Tibial artery (tissue), 4 donors: ENCODE measurements around the gene TKTL1.

Source experiments
- DNase-seq, 2 donors: peaks; one replicate each; pipeline ENCODE4 v3.0.0-alpha.2; 2019
- H3K27ac ChIP-seq, 2 donors: fragments of 200-600 bp; sonication (generic) in 1 of 2; 1 replicate in 1 of 2; 2 replicates in 1 of 2; pipeline ENCODE4 v1.5.1; 2018 to 2019; ENCODE audit warnings: mild to moderate bottlenecking in 1 of 2
- H3K27me3 ChIP-seq, 2 donors: fragments of 200-600 bp; sonication (generic) in 1 of 2; one replicate each; pipeline versions ENCODE4 v1.5.1 to v1.6.0; 2016 to 2019
- H3K36me3 ChIP-seq, 3 donors: fragments of 200-600 bp; sonication (generic) in 2 of 3; one replicate each; pipeline ENCODE4 v1.5.1; 2016 to 2019; ENCODE audit warnings: mild to moderate bottlenecking in 2 of 3
- H3K4me1 ChIP-seq, 4 donors: fragments of 200-600 bp; sonication (generic) in 2 of 4; 1 replicate in 3 of 4; 2 replicates in 1 of 4; pipeline ENCODE4 v1.5.1; 2016 to 2019
- H3K4me3 ChIP-seq, 2 donors: fragments of 200-600 bp; sonication (generic) in 1 of 2; 1 replicate in 1 of 2; 2 replicates in 1 of 2; pipeline ENCODE4 v1.5.1; 2018 to 2019; ENCODE audit warnings: mild to moderate bottlenecking in 2 of 2
- H3K9me3 ChIP-seq, 3 donors: fragments of 200-600 bp; sonication (generic) in 1 of 3; one replicate each; pipeline ENCODE4 v1.5.1; 2016 to 2019
- CTCF ChIP-seq, 2 experiments: fragments of 200-600 bp in 1 of 2; fragments of 450-650 bp in 1 of 2; IDR thresholded peaks; one replicate each; pipeline ENCODE4 v1.5.1; 2017 to 2019; ENCODE audit warnings: antibody characterized with exemption in 2 of 2, mild to moderate bottlenecking in 1 of 2, moderate library complexity in 1 of 2
- intact Hi-C: fragments of 100-400 bp; cut with DNase I; formaldehyde crosslinking; loops from one replicate; pipeline ENCODE4 v1.15.0; 2023; ENCODE audit warnings: low total_unique reads

Gene TKTL1

GRCh38 chrX:154373340-154374306 lies 78.0 kb downstream of the TKTL1 start:
- Histone ChIP-seq H3K27me3 (no peaks in the 10 kb centered on the region), H3K9me3 (no peaks in the 10 kb centered on the region), H3K4me3 (peak overlapping the region; percentile 78 to 85), H3K4me1 (peaks cover 0 to 32% (median 10%) of the 10 kb centered on the region in 4 donors), H3K36me3 (peaks cover 12 to 28% (median 14%) of the 10 kb centered on the region in 3 donors), H3K27ac (peak overlapping the region; percentile 96 to 98)
- peak; percentile 73 to 87 for DNase-seq
- intact Hi-C loops: no loop called here
- TF ChIP-seq CTCF (IDR thresholded peaks at IDR 0.05): peak; percentile 44 to 56

GRCh38 chrX:154374313-154375155 lies 78.9 kb downstream of the TKTL1 start, which contains the start of gene FLNA:
FLNA (minus strand) TSS chrX:154374634; CDS start chrX:154371245, 3,389 bp downstream.
- intact Hi-C loops: no loop called here
- H3K27me3 ChIP-seq: no peaks in the 10 kb centered on the region
- H3K4me3 ChIP-seq: peak within 1 kb of the TSS; percentile 78 to 85
- peak; percentile 41 to 88 for DNase-seq
- peaks cover 0 to 23% (median 9%) of the 10 kb centered on the region in 4 donors for H3K4me1 ChIP-seq
- peak within 1 kb of the TSS; percentile 96 to 98 for H3K27ac ChIP-seq
- peaks cover 12 to 22% (median 14%) of the 10 kb centered on the region in 3 donors for H3K36me3 ChIP-seq
- TF ChIP-seq CTCF (IDR thresholded peaks at IDR 0.05): no peak
- no peaks in the 10 kb centered on the region for H3K9me3 ChIP-seq

- no peaks in the 10 kb centered on the region for H3K27me3 ChIP-seq
- H3K9me3 ChIP-seq: no peaks in the 10 kb centered on the region
- H3K4me1 ChIP-seq: peaks cover 0 to 21% (median 10%) of the 10 kb centered on the region in 4 donors
- peaks cover 8 to 17% (median 10%) of the 10 kb centered on the region in 3 donors for H3K36me3 ChIP-seq
- TF ChIP-seq CTCF (IDR thresholded peaks at IDR 0.05): no peak
- H3K27ac ChIP-seq: peak overlapping the region; percentile 96 to 98
- peak overlapping the region; percentile 78 to 85 for H3K4me3 ChIP-seq
- DNase-seq: no peak
- intact Hi-C loops: no loop called here
Observed at GRCh38 chrX:154375156-154375504, 79.5 kb downstream of the TKTL1 start.

GRCh38 chrX:154376774-154377173 lies 81.2 kb downstream of the TKTL1 start:
- Histone ChIP-seq H3K27me3 (no peaks in the 10 kb centered on the region), H3K9me3 (no peaks in the 10 kb centered on the region), H3K27ac (peak overlapping the region; percentile 96 to 98), H3K36me3 (peaks cover 0 to 7% (median 5%) of the 10 kb centered on the region in 3 donors), H3K4me1 (peaks cover 0 to 33% (median 18%) of the 10 kb centered on the region in 4 donors), H3K4me3 (no peak overlapping the region)
- TF ChIP-seq CTCF (IDR thresholded peaks at IDR 0.05): no peak
- intact Hi-C loops: no loop called here
- peak in 1 of 2 donors; percentile 85 for DNase-seq

GRCh38 chrX:154378059-154378798 lies 82.6 kb downstream of the TKTL1 start:
- H3K9me3 ChIP-seq: no peaks in the 10 kb centered on the region
- peak overlapping the region; percentile 64 to 69 for H3K4me3 ChIP-seq
- TF ChIP-seq CTCF (IDR thresholded peaks at IDR 0.05): no peak
- DNase-seq: peak; percentile 63 to 98
- H3K36me3 ChIP-seq: peaks cover 0 to 10% (median 0%) of the 10 kb centered on the region in 3 donors
- no peaks in the 10 kb centered on the region for H3K27me3 ChIP-seq
- peak overlapping the region; percentile 96 to 98 for H3K27ac ChIP-seq
- intact Hi-C loops: no loop called here
- peaks cover 0 to 36% (median 18%) of the 10 kb centered on the region in 4 donors for H3K4me1 ChIP-seq
